Fibroblast of peridontal ligament (primary cell): ENCODE results near the gene APMAP.

Source experiments
- DNase-seq: peaks from one replicate; pipeline ENCODE4 v3.0.0-alpha.2; 2010; ENCODE audit errors: extremely low read depth

Gene APMAP

DNA sequence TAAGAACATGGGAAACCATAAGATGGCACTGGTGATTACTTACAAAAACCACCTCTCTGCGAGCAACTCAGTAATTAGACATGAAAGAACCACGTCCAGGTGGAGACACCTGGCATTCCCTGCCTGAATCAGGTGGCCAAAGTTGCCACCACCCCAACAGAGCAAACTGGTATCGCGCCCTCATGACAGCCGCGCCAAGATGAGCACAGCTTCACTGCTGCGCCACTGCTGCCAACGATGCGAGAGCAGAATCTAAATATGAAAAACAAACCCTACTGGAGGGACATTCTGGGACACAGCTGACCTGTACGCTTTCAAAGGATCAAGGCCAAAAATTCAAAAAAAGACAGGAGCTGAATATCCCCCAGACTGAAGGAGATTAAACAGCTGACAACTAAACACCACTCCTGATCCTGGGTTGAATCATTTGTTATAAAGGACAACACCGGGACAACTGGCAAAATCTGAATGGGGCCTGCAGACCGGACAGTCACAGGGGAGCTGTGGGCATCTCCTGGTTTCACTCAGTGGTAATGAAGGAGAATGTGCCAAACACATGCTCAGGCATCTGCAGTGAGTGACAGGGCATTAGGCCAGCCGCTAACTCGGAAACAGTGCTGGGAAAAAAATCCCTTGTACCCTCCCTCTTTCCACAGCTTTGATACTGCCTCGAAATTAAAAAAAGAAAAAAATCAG is 26.1 kb downstream of the APMAP start:
- DNase-seq = no peak

GRCh38 chr20:24965065-24965919 is 27.3 kb downstream of the APMAP start:
- no peak for DNase-seq

GRCh38 chr20:24964506-24964840 is 28.1 kb downstream of the APMAP start:
- no peak for DNase-seq

- DNase-seq = no peak
Observed at GRCh38 chr20:24963672-24964505, 28.7 kb downstream of the APMAP start.

DNA sequence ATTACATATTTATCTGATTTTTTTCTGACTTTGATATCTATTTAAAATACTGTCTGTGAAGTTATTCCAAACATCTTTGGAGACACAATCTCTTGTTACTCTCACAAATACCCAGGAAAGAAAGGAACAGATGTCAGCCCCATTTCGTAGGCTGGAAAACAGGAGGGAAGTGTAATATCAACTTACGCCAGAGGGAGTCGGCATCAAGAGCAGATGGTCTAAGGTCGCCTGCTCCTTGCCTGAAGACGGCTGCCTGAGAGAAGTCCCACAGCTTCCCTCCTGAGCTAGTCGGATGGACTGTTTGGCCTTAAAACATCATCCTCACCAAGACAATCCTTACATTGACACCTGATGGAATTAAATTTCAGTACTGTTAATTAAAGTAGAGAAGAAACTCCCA is 30.0 kb downstream of the APMAP start:
- no peak for DNase-seq

DNA sequence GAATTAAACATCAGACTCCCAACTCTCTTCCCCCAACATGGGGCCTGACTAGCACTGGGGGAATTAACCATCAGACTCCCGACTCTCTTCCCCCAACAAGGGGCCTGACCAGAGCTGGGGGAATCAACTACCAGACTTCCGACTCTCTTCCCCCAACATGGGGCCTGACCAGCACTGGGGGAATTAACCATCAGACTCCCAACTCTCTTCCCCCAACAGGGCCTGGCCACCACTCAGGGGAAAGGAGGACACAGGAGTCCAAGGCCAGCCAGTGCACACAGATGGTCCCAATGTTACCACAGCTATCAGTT is 30.4 kb downstream of the APMAP start:
- no peak for DNase-seq

DNA sequence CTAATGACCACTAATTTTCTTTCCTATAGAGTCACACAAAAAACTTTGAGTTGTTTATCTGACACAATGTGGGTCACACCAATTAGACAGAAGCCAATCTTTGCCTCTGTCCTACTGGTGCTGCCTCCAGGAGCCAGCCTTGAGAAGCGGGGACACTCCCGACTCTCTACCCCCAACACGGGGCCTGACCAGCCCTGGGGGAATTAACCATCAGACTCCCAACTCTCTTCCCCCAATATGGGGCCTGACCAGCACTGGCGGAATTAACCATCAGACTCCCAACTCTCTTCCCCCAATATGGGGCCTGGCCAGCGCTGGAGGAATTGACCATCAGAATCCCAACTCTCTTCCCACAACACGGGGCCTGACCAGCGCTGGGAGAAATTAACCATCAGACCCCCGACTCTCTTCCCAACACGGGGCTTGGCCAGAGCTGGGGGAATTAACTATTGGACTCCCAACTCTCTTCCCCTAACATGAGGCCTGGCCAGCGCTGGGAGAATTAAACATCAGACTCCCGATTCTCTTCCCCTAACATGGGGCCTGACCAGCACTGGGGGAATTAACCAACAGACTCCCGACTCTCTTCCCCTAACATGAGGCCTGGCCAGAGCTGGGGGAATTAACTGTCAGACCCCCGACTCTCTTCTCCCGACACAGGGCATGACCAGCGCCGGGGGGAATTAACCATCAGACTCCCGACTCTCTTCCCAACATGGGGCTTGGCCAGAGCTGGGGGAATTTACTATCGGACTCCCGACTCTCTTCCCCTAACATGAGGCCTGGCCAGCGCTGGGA is 31.0 kb downstream of the APMAP start:
- DNase-seq = no peak

- DNase-seq = no peak
Observed at GRCh38 chr20:24960861-24961260, 31.7 kb downstream of the APMAP start.

DNA sequence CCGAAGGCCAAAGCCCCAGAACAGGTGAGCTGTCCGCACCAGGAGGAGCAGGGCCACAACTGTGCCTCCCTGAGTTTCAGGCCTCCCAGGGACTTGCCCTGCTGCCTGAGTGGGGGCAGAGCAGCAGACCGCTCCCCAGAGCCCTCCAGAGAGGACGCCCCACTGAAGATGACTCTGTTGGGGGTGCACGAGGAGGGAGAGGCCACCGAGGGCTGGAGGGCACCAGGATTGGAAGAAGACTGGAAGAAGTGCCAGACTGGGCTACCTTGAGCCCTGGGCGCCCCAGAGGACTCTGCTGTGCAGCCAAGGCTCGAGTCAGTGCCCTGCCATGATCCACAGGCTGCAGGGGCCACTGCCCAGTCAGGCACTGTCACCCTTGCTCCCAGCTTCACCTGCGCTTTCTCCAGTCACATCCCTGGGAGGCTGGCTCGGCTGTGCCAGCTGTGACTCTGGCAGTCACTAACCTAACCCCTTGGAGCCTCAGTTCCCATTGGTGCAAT is 32.2 kb downstream of the APMAP start:
- no peak for DNase-seq

DNA sequence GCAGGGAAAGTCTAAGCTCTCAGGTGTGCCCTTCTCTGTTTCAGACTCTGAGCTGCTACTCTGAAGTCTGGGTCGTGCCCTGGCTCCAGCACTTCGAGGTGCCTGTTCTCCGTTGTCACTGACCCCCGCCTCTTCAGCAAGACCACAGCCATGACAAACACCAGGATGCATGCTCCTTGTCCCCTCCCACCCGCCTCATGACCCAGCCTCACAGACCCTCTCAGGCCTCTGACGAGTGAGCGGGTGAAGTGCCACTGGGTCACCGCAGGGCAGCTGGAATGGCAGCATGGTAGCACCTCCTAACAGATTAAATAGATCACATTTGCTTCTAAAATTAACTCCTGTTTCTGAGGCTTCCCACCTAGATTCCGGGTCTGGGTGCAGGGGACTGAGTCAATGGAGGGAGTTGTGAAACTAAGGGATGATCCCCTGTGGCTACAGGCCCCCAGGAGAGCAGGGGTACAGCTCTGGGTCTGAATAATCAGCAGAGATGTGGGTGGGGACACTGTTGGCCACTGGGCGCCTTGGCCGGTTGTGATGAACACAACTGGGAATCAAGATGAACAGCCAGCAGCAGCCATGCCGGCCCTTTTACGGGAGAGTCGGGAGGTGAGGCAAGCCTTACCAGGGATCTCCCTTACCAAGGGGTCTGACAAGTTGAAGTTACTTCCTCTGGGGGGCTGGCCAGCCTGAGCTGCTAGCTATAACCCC is 32.8 kb downstream of the APMAP start:
- DNase-seq = no peak

DNA sequence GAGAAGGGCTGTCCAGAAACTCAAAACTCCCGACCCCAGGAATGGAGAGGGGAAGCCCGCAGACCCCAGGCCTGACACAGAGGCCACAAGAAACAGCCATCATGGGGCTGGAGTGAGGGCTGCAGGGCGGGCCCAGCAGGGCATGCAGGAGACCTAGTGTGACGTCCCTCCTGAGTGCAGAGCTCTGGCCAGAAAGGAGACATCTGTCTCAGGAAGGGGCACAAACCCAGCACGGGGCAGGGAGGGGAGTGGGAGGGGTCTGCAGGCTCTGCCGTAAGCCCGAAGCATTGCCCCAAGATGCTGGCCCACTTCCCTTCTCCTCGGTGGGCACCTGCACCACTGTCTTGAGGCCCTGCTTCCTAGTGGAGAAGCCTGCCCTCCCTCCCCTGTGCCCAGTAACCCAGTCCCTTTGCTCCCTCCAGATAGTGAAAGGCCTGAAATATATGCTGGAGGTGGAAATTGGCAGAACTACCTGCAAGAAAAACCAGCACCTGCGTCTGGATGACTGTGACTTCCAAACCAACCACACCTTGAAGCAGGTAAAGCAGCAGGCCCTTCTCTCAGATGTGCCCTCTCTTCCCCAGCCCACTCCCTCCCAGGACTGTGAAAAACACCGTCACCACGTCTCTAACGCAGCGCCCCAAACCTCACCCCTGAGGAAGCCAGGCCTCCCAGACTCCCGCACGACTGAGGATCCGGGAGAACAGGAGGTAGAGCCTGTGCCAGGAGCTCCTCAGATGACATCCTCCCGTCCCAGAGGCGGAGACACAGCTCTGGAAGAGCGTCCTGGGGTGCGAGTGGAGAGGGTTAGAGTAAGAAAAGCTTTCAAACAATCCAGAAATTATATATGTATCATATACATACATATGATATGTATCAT is 33.8 kb downstream of the APMAP start:
- DNase-seq = no peak

GRCh38 chr20:24957326-24958016 is 35.1 kb downstream of the APMAP start:
- DNase-seq = no peak

GRCh38 chr20:24956001-24956841 is 36.3 kb downstream of the APMAP start:
- no peak for DNase-seq

DNA sequence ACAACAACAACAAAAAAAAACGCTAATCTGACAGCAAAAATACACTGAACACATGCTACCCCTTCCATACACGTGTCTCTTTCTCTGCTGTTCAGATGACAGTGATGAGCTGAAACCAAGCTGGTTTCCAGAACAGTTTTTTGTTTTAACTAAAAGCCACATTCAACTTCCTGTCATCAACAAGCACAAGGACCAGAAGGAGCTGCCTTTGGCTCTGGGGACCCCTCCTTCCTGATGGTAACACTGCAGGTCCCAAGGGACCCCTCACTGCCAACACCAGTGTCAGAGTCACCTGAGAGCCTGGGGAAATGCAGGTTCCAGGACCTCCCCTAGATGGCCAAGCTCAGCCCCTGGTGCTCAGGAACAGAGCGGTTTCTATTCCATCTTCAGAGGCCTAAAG is 37.5 kb downstream of the APMAP start:
- no peak for DNase-seq

- no peak for DNase-seq
Observed at GRCh38 chr20:24954566-24954965, 38.0 kb downstream of the APMAP start.

DNA sequence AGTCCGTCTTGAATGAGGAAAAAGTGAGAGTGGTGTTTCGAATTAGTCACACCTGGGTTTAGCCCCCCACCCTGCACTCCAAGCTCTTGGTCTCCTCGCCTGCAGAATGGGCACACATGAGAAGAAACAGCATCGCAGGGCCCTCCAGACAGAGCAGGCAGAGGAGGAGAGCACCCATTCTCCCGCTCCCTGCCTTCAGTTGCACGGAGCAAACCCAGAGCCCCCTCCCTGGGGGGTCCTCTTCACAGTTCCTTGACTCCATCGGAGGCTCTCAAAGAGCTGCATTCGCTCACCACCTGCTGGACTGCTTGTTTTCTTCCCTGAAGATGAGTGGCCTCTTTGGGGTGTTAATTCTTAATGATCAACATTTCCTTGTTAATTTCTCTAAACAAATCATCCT is 38.4 kb downstream of the APMAP start:
- no peak for DNase-seq

- no peak for DNase-seq
Observed at GRCh38 chr20:24953621-24954133, 38.9 kb downstream of the APMAP start.

DNA sequence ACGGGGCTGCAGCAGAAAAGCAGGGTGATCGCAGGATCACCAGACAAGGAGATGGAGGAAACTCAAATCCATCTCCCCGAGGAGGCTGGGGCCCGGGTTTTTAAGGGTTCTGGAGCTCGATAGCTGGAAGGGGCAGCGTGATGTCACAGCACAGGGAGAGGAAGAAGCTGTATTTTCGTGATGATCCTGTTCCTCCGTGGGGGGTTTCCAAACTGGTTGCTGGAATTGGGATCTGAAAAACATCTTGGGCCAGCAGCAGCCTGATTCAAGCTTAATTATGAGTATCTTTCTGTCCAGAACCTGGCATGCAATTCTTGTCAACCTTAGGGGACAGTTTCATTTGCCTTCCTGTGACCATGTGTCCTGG is 39.4 kb downstream of the APMAP start:
- DNase-seq = no peak
